ENCODE data around the gene TJP1.
"Not testable (repeated sequence)": the region's sequence is repeated elsewhere in the genome, so short reads cannot be mapped to it uniquely, and the experiment has no call there.

Gene TJP1

DNA sequence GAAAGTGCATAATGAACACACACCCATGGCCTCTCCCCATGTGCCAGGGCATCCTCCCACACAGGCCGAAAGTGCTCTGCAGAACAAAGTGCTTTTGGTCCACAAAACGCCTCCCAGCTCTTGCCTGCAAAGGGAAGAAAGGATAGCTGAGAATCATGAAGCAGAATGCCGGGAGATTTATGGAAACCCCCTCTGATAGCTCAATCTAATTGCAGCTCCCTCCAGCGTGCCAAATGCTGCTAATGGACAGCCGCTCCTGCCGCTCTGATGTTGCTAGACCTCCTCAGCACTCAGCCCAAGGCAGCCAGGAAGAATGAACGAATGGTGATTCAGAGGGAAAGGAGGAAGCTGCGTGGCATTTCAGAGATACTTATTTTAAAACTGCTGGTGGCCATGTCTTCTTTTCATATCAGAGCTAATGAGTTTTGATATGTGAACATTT, 145.3 kb downstream of the TJP1 start:
- no peak for DNase-seq (ENCODE audit: extremely low read depth, insufficient read length)
- H3K27me3 ChIP-seq (replicated peaks; ENCODE audit: control insufficient read depth, insufficient read depth, low read length) = peaks cover 1% of the 10 kb centered on the region; the same call in 1 of the 2 replicates
- TF ChIP-seq, protein P1, sequence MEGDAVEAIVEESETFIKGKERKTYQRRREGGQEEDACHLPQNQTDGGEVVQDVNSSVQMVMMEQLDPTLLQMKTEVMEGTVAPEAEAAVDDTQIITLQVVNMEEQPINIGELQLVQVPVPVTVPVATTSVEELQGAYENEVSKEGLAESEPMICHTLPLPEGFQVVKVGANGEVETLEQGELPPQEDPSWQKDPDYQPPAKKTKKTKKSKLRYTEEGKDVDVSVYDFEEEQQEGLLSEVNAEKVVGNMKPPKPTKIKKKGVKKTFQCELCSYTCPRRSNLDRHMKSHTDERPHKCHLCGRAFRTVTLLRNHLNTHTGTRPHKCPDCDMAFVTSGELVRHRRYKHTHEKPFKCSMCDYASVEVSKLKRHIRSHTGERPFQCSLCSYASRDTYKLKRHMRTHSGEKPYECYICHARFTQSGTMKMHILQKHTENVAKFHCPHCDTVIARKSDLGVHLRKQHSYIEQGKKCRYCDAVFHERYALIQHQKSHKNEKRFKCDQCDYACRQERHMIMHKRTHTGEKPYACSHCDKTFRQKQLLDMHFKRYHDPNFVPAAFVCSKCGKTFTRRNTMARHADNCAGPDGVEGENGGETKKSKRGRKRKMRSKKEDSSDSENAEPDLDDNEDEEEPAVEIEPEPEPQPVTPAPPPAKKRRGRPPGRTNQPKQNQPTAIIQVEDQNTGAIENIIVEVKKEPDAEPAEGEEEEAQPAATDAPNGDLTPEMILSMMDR (IDR thresholded peaks at IDR 0.05; ENCODE audit: insufficient read depth, low read length, poor library complexity, severe bottlenecking) = no peak
- no peak overlapping the region for H3K4me3 ChIP-seq (replicated peaks; ENCODE audit: low read depth, low read length)
- H3K36me3 ChIP-seq (ENCODE audit: control insufficient read depth, insufficient read depth, low read length) = no peaks in the 10 kb centered on the region

DNA sequence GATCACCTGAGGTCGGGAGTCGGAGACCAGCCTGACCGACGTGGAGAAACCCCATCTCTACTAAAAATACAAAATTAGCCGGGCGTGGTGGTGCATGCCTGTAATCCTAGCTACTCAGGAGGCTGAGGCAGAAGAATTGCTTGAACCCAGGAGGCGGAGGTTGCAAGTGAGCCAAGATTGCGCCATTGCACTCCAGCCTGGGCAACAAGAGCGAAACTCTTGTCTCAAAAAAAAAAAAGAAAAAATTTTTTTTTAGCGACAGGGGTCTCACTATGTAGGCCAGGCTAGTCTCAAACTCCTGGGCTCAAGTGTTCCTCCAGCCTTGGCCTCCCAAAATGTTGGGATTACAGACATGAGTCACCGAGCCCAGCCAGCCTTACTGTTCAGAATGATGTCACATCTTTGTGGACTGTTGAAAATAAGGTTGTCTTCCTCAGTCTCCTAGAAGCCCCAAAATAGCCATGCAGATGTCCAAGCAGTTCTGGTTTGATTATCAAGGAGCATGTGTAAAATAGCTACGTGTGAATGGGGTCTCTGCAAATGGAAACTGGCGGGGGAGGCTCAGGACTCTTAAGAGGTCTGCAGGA, 145.8 kb downstream of the TJP1 start:
- not testable (repeated sequence) for DNase-seq (ENCODE audit: extremely low read depth, insufficient read length); H3K36me3 ChIP-seq (ENCODE audit: control insufficient read depth, insufficient read depth, low read length); H3K4me3 ChIP-seq (replicated peaks; ENCODE audit: low read depth, low read length); H3K27me3 ChIP-seq (replicated peaks; ENCODE audit: control insufficient read depth, insufficient read depth, low read length)

DNA sequence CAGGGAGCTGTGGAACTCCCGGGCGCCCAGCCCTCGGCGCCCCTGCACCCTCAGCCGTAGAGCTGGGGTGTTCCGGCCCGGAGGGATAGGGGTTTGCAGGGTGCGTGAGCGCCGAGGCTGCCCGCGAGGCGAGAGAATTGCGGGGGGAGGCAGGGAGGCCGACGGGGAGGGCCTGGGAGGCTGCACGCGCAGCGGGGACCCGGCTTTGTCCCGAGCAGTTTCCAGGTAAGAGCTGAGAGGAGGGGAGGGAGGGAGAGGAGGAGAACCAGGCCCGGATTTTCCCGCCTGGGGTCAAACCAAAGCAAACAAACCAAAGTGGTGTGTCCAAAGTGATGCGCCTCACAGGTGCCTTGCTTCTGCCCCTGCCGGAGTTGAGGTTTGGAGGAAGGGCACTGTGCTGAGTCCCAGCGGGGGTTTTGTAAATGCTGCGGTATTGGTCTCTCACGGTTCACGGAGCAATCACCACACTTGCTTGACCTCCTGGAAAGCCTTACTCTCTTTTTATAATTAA, 146.4 kb downstream of the TJP1 start:
- H3K27me3 ChIP-seq (replicated peaks; ENCODE audit: control insufficient read depth, insufficient read depth, low read length) = peaks cover 1% of the 10 kb centered on the region; the same call in 1 of the 2 replicates
- TF ChIP-seq, protein P1 (IDR thresholded peaks at IDR 0.05; ENCODE audit: insufficient read depth, low read length, poor library complexity, severe bottlenecking) = no peak
- DNase-seq (ENCODE audit: extremely low read depth, insufficient read length) = no peak
- no peak overlapping the region for H3K4me3 ChIP-seq (replicated peaks; ENCODE audit: low read depth, low read length)
- no peaks in the 10 kb centered on the region for H3K36me3 ChIP-seq (ENCODE audit: control insufficient read depth, insufficient read depth, low read length)

DNA sequence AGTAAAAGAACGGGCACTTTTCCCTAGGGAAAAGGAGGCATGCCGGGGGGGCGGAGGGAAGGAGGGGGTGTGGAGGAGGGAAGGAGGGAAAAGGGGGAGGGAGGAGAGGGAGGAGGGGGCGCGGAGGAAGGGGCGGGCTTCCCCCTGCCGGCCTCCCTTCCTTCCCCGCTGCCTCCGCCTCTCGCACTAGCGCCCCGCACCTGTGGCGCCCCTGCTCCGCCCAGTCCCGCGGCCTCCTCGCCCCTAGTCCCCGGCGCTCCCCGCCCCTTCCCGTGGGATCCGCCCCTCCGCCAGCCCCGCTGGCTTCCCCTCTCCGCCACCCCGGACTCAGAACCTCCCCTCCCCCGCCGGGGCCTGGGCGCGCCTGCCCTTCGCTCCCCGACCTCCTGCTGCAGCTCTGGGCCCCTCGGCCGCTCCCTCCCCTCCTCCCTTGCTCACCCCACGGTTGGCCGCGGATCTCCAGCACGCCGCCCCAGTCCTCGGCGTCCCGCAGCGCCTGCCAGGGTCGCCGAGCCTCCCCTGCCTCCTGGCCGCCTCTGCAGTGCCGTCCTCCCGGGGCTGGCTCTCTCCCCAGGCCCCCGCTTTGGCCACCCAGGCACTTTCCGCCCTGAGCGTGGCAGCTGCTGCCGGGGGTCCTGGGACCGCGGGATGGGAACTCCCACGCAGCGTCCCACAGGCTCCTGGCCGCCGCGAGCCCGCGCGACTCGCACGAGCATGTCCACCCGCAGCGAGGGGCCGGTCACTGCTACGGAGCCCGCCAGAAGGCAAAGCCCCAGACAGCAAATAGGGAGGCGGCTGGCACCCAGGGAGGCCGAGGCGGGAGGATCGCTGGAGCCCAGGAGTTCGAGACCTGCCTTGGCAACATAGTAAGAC, 147.4 kb downstream of the TJP1 start:
- DNase-seq (ENCODE audit: extremely low read depth, insufficient read length) = no peak
- TF ChIP-seq, protein P1 (IDR thresholded peaks at IDR 0.05; ENCODE audit: insufficient read depth, low read length, poor library complexity, severe bottlenecking) = no peak
- no peak overlapping the region for H3K4me3 ChIP-seq (replicated peaks; ENCODE audit: low read depth, low read length)
- no peaks in the 10 kb centered on the region for H3K36me3 ChIP-seq (ENCODE audit: control insufficient read depth, insufficient read depth, low read length)
- peaks cover 1% of the 10 kb centered on the region; the same call in 1 of the 2 replicates for H3K27me3 ChIP-seq (replicated peaks; ENCODE audit: control insufficient read depth, insufficient read depth, low read length)

DNA sequence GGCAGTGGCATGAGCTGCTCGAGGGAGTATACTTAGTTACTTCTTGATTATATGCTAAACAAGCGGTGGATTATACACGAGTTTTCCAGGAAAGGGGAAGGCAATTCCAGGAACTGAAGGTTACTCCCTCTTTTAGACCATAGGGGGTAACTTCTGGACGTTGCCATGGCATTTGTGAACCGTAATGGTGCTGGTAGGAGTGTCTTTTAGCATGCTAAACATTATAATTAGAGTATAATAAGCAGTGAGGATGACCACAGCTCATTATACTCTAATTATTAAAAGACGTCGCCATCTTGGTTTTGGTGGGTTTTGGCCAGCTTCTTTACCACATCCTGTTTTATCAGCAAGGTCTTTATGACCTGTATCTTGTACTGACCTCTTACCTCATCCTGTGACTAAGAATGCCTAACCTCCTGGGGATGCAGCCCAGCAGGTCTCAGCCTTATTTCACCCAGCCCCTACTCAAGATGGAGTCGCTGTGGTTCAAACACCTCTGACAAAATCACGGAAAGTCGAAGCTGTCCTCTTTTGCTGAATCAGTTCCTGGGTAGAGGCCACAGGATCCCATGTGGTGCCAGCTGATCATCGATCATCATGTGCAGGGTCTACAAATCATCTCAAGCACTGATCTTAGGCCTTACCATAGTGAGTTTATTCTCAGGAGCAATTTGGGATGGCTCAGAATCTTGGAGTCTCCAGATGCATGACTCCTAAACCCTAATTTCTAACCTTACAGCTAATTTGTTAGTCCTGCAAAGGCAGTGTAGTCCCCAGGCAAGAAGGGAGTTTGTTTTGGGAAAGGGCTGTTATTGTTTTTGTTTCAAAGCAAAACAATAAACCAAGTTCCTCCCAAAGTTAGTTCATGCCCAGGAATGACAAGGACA, 149.1 kb downstream of the TJP1 start:
- TF ChIP-seq, protein P1 (IDR thresholded peaks at IDR 0.05; ENCODE audit: insufficient read depth, low read length, poor library complexity, severe bottlenecking) = no peak
- Histone ChIP-seq H3K4me3 (replicated peaks; ENCODE audit: low read depth, low read length) (no peak overlapping the region), H3K36me3 (ENCODE audit: control insufficient read depth, insufficient read depth, low read length) (no peaks in the 10 kb centered on the region), H3K27me3 (replicated peaks; ENCODE audit: control insufficient read depth, insufficient read depth, low read length) (peaks cover 1% of the 10 kb centered on the region; the same call in 1 of the 2 replicates)
- no peak for DNase-seq (ENCODE audit: extremely low read depth, insufficient read length)

All from GM06990 (cell line).